Smooth muscle cell (in vitro differentiated cells): ENCODE data around the gene BHMT. TPM values are rescaled to one million over a fixed set of nuclear protein-coding genes. Genes with fewer than 3 reads are reported as not detected.

ENCODE experiments used
- DNase-seq: peaks from one replicate; lab custom pipeline; 2025; ENCODE audit not compliant: unreplicated experiment; lab: John Stamatoyannopoulos, UW
- H2AFZ ChIP-seq: fragments of 200-600 bp; sonication (generic); 2 replicates; pipeline ENCODE4 v1.6.0; 2016; ENCODE audit warnings: antibody characterized with exemption, low read depth, mild to moderate bottlenecking
- H3F3A ChIP-seq: fragments of 200-600 bp; sonication (generic); 2 replicates; pipeline ENCODE4 v1.6.0; 2017; ENCODE audit warnings: antibody characterized with exemption, low read depth
- H3K27ac ChIP-seq: fragments of 200-600 bp; sonication (generic); 2 replicates; pipeline ENCODE4 v1.5.1; 2016; ENCODE audit warnings: low read depth, mild to moderate bottlenecking
- H3K27me3 ChIP-seq: fragments of 200-600 bp; sonication (generic); 2 replicates; pipeline ENCODE4 v1.6.1; 2016; ENCODE audit warnings: low read depth, mild to moderate bottlenecking
- H3K36me3 ChIP-seq: fragments of 200-600 bp; sonication (generic); 2 replicates; pipeline ENCODE4 v1.5.1; 2016; ENCODE audit warnings: low read depth
- H3K4me1 ChIP-seq: fragments of 200-600 bp; sonication (generic); 2 replicates; pipeline ENCODE4 v1.5.1; 2016; ENCODE audit warnings: low read depth
- H3K4me2 ChIP-seq: fragments of 200-600 bp; sonication (generic); 2 replicates; pipeline ENCODE4 v1.6.0; 2016; ENCODE audit warnings: mild to moderate bottlenecking
- H3K4me3 ChIP-seq: fragments of 200-600 bp; sonication (generic); 2 replicates; pipeline ENCODE4 v1.5.1; 2016; ENCODE audit warnings: mild to moderate bottlenecking
- H3K79me2 ChIP-seq: fragments of 200-600 bp; sonication (generic); 2 replicates; pipeline ENCODE4 v1.6.0; 2016; ENCODE audit warnings: low read depth, mild to moderate bottlenecking
- H3K9ac ChIP-seq: fragments of 200-600 bp; sonication (generic); 2 replicates; pipeline ENCODE4 v1.6.0; 2016; ENCODE audit warnings: low read depth
- H3K9me3 ChIP-seq: fragments of 200-600 bp; sonication (generic); replicated peaks from 2 replicates; pipeline ENCODE4 v1.5.1; 2016; ENCODE audit warnings: low read depth
- H4K20me1 ChIP-seq: fragments of 200-600 bp; sonication (generic); 2 replicates; pipeline ENCODE4 v1.6.0; 2016; ENCODE audit warnings: low read depth
- CTCF ChIP-seq: fragments of 200-600 bp; sonication (generic); IDR thresholded peaks from 2 replicates; pipeline ENCODE4 v1.5.1; 2017; ENCODE audit warnings: borderline replicate concordance, mild to moderate bottlenecking, antibody characterized with exemption; ENCODE audit not compliant: insufficient read depth, poor library complexity, severe bottlenecking
- WGBS: methylation state at CpG from one replicate; pipeline ENCODE4 v1.1.7; 2016; ENCODE audit warnings: low lambda C conversion rate; 5-methylcytosine and 5-hydroxymethylcytosine counted together
- polyA plus RNA-seq: library from polyadenylated mRNA; unstranded; fragments of >200 nt; fragmentation: Nextera tagmentation; extraction: Ambion mirVana; gene quantifications from 2 replicates; pipeline ENCODE4 v1.2.1, GENCODE V29; 2016
- small RNA-seq: library from RNA; depleted of rRNA; stranded (forward); fragments of <200 nt; gene quantifications from one replicate; pipeline ENCODE3, GENCODE V24; 2014
- total RNA-seq: library from RNA; depleted of rRNA; stranded (reverse); fragments of >200 nt; gene quantifications from 2 replicates; pipeline ENCODE4 v1.2.3, GENCODE V29; 2014

BHMT gene
- total and polyA plus RNA-seq, 2 experiments from 2014 or later, result not detected

- Histone ChIP-seq H3F3A (no peaks in the 10 kb centered on the region), H3K9ac (no peak overlapping the region), H3K4me2 (no peak overlapping the region), H3K4me3 (no peak overlapping the region), H3K27me3 (no peaks in the 10 kb centered on the region), H3K27ac (no peak overlapping the region), H3K79me2 (no peaks in the 10 kb centered on the region), H4K20me1 (no peaks in the 10 kb centered on the region), H3K4me1 (no peaks in the 10 kb centered on the region), H2AFZ (no peak overlapping the region), H3K36me3 (no peaks in the 10 kb centered on the region), H3K9me3 (no peaks in the 10 kb centered on the region)
- no peak for DNase-seq
- no peak for TF ChIP-seq CTCF
- WGBS, result 6% methylated on average over 1 of the region's 1 CpG
These were observed 69.9 kb downstream of the BHMT start for GRCh38 chr5:79181419-79182022.

Small RNA genes lying within 50 kb of the gene (small RNA-seq; reads per million reads assigned to genes)
- 0.18 reads per million for gene RNY3P1

Other genes with a start within 250 kb of the BHMT start
- gene ARSB, start 126.5 kb upstream of the BHMT start, total RNA-seq, result 23.2 and 27.3 TPM in 2 replicates
- gene ARSB, start 126.5 kb upstream of the BHMT start, polyA plus RNA-seq, result 10.8 and 17.5 TPM in 2 replicates
- gene DMGDH, start 42.1 kb upstream of the BHMT start, total RNA-seq, result 0.04 TPM in 1 of 2 replicates, not detected in the other
- gene DMGDH, start 42.1 kb upstream of the BHMT start, polyA plus RNA-seq, result 0.07 TPM in 1 of 2 replicates, not detected in the other
- not detected in 2 replicates for gene BHMT2, start 42.0 kb upstream of the BHMT start, total RNA-seq
- not detected in 2 replicates for gene BHMT2, start 42.0 kb upstream of the BHMT start, polyA plus RNA-seq
- gene JMY, start 124.3 kb downstream of the BHMT start, total RNA-seq, result 5.0 and 5.9 TPM in 2 replicates
- 0.55 and 1.7 TPM in 2 replicates for gene JMY, start 124.3 kb downstream of the BHMT start, polyA plus RNA-seq